GM21526 (cell line): ENCODE measurements around the gene PDZD2.

ENCODE experiments used
- ATAC-seq: cut with Tn5 transposase; IDR thresholded peaks from one replicate; pipeline ENCODE4 v1.9.1; 2021; ENCODE audit warnings: moderate library complexity; ENCODE audit not compliant: unreplicated experiment, low FRiP score

PDZD2 gene

DNA sequence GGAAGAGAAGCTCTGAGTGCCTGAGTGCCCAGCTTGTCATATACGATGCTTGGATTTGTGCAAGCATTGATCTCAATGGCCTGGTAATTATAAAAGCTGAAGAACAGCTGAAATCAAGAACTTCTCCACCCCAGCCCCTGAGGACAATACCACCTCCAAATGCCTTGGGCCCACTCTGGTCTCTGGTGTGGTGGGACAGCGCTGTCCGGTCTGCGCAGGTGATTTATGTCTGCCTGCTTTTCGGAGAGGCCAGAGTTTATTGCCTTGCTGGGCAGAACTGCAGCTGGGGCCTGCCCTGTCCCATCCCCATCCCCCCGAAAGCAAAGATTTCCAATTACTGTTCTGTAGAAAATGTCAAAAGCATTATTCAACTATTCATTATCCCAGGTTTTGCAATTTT, 1.1 kb upstream of the PDZD2 start:
- no peak for ATAC-seq

DNA sequence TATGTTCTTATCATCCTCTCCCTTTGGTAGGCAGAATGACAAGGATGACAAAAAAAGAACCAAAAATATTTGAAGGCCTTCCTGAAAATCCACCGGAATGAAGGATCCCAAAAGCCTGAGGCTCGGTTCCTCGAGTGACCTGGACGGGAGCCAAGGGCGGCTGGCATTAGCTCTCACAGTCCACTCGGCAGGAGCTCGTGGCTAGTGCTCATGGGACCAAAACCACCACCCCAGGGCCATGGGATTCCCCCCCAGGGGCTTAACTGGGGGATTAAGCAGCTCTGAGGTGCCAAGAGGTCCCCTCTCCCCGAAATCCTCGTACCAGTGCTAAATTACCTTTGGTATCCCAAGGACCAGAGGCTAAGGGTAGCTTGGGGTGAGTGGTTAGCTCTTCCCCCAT, 586 bp upstream of the PDZD2 start:
- ATAC-seq, result no peak

DNA sequence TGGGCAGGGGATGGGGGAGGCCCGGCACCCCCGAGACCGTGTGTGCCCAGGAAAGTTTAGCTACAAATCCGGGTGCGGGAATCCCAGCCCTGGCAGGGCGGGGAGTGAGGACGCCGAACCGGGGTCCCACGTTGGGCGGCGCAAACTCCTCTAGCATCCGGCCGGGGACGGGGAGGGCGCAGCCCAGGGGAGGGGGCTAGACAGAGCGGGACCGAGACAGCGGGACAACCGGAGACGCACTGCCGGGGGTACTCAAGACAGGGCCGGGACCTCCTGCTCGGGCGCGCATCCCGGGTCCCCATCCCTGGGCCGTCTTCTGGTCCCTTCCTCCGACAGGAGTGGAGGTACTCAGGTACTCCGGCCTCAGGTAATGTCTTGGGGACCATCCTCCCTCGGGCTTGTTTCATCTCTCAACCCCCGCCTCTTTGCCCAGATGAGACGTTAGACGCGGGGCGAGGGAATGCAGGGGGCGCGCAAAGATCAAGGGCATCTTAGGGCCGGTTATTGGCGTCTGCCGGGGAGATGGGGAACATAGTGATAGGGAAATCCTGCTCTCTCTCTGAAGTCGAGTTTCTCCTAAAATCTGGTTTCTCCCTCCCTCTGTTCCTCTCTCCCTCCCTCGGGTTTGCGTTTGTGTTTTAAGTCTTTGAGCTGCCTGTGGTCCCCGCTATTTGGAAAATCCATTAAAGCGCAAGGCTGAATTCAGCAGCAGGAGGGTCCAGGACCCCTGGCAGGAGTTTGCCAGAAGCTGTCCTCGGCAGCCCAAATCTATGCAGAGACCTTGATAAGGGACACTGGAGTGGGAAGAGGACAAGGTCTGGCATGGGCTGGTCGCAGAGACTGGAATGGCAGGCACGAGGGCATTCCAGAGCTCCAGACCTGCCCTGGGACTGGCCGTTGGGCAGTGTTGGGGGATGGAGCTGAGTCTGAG, 815 bp downstream of the PDZD2 start:
- peak; percentile 6 for ATAC-seq

DNA sequence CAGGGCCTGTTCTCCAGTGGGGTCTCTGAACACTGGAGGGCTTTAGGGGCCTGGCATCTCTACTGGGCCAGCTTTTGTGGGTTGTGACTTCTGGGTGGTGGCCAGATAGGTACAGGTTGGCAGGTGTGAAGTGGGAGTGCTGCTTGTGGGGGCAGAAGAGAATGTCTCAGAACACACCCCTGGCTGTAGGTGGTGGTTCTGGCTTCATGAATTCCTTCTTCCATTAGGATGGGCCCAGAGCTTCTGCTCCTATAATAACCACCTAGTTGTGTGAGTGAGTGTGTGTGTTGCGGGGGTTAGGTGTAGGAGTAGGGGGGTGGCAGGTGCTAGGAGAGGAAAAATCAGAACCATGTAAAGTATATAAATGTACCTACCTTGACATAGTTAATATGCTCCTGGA, 1.6 kb downstream of the PDZD2 start:
- ATAC-seq, result no peak

DNA sequence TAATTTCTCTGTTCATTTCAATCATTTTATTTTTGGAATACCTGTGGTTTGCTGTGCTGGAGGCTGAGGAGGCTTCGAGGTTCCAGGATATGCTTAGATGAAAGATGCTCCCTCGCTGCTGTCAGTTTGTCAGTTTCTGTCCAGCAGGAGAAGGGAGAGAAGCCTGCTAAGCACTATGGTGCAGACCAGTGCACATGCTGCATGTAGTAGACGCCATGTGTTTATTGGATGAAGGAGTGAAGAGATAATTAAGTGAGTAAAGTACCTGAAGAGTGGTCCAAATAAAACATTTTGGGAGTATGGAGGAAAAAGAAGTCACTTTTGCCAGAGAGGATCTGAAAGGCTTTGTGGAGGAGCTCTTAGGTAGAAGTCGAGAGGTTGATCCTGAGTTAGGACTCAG, 2.1 kb downstream of the PDZD2 start:
- no peak for ATAC-seq

DNA sequence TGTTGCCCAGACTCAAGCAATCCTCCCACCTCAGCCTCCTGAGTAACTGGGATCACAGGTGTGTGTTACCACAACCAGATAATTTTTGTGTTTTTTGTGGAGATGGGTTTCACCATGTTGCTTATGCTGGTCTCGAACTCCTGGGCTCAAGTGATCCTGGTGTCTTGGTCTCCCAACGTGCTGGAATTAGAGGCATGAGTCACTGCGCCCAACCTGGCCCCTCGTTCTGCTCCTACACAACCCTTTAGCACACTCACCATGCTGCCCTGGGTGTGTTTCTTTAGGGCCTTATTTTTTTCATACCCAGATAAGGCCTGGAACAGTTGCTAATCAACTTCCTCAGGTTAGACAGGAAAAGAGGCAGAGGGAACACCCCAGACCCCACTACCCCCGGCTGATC, 2.6 kb downstream of the PDZD2 start:
- no peak for ATAC-seq

DNA sequence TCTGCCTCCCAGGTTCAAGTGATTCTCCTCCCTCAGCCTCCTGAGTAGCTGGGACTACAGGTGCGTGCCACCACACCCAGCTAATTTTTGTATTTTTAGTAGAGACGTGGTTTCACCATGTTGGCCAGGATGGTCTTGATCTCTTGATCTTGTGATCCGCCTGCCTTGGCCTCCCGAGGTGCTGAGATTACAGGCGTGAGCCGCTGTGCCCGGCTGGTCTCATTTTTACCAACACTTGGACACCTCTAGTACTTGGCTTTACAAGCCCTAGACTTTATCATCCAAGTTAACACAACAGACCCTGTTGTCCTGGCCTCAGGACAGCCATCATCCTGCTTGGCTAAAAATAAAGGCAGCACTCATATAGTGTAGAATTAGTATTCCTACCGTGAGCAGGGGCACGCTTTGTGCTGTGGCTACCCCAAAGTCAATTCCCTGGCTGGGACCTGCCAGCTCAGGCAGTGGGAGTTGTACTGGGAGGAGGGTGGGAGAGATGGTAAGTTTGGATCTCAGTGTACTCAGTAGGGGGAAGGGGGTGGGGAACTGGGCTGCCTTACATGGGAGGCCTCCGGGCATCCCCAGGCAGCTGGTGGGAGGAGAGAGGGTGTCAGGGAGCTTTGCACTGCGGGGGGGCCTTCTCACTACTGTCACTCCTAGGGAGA, 6.6 kb downstream of the PDZD2 start:
- no peak for ATAC-seq

DNA sequence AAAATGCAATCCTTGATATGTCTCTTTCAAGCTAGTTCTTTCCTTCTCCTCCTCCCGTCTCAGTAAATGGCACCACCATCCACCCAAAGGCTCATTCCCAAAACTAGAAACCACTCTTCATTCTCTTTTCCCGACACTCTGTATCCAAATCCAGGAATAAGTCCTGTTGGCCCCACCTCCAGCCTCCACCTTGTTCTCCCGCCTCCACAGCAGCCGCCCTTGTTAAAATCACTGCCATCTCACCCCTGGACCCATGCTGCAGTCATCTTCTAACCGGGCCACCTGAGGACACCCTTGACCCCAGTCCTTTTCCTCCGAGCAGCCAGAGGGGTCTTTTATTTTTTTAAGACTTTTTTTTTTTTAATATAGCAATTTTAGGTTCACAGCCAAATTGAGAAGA, 9.4 kb downstream of the PDZD2 start:
- no peak for ATAC-seq

DNA sequence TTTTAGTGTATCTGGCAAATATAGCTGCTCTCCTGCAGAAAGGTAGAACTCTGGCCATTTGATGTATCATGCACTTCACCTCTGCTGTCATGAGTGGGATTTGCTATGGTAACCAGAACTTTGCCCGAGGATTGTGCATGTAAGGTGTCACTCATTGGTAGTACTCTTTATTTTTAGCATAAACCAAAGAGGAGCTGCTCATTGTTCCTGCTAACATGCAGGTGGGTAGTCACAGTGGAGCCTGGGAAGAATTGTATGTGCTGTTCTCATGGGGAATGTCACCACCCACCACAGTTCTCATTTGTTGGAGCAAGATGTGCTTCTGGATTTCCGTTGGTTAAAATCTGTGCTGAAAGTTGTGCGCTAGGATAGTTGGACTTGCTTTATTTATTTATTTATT, 12.3 kb downstream of the PDZD2 start:
- ATAC-seq, result no peak

DNA sequence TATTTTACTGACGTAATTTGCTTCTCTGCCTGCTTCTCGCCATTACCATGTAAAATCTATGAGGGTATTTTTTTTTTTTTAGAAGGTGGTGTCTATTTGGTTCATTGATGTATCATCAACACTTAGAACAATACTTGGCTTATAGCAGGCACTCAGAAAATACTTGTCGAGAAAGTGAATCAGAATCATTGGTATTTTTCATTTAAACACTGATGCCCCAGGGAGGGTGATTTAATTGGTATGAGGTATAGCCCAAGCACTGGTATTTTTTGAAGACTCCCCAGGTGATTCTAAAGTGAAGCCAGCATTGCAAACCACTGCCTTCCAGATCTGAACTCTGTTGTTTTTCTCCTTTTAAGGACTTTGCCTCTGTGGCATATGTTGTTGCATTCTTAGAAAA, 16.6 kb downstream of the PDZD2 start:
- ATAC-seq, result no peak

DNA sequence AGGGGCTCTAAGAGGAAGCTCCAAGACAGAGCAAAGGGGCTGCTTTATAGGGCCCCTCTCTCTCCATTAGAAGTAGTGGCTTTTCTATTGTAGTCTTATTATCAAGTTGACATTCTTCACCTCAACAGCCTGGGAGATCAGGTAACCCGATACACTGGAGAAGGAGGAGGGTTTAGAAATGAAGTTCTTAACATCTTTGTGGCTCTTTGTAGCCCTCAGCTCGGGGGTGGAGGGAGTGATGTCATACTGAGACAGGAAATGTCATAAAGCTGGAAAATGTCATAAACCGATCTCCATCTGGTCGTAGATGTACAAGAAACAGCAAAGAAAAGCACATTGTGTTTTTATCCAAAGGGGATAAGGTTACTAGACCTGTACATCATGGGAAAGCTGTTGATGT, 17.9 kb downstream of the PDZD2 start:
- no peak for ATAC-seq

DNA sequence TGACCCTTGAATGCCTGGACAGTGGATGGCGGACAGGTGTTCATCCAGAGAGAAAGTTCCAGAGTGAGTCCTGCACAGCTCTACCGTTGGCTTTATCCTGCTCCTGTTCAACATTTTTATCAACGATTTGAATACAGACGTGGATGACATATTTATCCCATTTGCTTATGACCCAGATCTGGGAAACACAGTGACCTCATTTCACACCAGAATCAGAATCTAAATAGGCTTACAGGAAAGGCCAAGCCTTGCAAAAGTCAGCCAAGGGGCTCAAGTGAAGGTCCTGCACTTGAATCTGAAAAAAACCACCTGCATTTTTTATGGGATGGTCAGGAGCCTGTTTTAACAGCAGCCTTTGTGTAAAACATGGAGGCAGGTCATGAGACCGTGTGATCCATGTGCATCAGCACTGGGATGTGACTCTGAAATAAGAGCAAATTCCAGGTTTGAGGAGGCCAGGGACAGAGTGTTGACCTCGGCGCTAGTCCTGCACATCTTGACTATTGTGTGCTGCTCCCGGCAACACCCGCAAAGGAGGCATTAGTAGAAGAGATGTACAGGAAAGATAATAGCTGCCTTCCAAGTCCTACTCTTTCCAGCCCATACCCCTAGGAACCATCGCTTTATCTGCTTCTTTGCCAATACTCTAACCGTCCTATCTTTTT, 18.5 kb downstream of the PDZD2 start:
- ATAC-seq, result no peak

DNA sequence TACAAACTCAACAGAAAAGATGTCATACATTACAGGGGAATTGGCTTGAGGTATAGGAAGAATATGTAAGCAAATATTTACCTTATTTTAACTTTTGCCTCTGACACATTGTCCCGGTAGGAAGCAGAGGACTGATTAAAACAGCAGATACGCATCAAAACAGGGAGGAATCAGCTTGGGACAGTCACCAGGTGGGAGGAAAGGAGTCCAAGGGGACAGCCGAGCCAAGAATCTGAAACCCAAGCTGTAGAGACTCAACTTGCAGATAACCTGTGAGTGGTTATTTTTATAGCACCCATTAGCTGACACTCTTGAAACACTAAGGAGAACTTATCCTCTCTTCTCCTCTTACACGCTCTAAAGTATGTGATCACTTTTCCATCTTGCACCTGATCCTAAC, 22.3 kb downstream of the PDZD2 start:
- ATAC-seq, result no peak

DNA sequence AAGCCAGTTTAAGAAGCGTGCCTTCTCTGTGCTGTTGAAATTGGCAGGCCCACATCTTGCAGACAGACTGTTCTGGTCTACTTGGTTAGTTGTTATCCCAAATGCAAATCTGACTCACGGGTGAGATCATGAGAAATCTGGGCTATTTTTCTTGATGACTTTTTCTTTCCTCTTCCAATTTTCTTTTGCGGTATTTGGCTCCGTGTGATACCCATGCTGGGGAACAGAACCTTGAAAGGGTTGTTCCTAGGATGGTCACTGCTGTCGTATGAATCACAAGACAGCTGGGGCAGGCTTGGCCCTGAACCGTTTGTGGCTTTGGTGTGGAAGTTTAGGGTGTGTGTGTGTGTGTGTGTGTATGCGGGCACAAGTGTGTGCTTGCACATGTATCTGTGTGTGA, 24.6 kb downstream of the PDZD2 start:
- no peak for ATAC-seq

DNA sequence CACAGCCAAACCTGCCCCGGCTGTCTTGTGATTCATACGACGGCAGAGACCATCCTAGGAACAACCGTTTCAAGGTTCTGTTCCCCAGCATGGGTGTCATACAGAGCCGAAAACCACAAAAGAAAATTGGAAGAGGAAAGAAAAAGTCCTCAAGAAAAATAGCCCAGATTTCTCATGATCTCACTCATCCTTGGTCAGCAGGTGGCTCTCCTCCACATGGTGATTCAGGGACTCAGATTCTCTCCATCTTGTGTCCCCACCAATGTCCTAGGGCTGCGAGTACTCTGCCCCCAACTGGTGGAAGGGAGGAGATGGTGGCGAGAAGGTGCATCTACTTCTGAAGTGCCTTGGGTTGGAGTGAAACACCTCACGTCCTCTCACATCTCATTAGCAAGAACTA, 25.6 kb downstream of the PDZD2 start:
- ATAC-seq, result no peak

DNA sequence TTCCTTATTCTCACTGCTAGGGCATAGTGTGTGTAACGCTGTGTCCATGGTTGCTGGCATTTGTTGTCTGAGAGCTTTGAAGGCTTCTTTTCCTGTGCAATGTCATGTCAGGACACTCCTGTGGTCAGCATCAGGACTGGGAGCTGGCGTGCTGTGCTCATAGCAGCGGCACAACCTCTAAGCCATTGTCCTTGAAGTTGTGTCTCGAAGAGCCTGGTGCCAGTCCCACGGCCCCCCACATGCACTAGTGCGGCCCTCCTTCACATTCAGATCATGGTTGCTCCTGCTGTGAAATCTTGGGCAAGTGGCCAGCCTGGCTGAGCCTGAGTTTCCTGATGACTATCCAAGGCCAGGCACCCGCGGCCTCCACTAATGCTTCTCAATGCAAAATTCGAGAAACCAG, 32.4 kb downstream of the PDZD2 start:
- ATAC-seq, result no peak

DNA sequence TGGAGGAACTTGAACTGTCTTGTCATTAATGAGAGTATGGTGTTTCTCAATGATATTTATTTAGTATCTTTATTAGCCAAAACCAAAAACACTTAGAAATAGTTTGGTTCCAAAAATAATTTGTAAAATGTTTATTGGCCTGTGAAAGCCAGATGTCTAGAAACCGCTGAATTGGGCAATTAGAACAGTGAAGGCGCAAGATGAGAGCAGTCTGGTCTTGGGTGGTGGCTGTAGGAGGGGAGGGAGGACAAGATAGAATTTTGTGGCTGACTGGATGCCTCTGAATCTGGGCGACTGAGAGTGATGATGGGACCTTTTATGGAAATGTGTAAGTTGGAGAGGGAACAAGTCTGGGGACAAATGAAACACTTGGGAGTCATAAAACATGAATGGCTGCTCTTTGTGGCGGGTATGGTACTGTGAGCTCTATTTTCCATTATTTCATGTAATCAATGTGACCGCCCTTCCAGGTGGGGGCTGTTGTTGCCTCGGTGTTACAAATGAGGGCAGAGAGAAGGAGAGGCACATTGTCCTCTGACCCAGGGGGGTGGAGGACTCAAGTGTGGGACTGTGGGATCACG, 35.5 kb downstream of the PDZD2 start:
- no peak for ATAC-seq

DNA sequence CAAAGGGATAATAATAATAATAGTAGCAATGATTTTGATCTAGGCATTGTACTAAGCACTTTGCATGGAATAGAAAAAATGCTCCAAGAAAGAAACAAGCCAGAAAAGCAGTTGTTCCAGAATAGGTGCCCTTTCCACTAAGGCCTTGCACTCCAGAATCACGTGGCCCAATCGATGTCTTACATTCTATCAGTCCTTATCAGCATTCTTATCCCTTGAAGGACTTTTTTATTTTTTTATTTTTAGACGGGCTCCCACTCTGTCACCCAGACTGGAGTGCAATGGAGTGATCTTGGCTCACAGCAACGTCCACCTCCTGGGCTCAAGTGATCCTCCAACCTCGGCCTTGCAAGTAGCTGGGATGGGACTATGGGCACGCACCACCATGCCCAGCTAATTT, 36.5 kb downstream of the PDZD2 start:
- ATAC-seq, result no peak

DNA sequence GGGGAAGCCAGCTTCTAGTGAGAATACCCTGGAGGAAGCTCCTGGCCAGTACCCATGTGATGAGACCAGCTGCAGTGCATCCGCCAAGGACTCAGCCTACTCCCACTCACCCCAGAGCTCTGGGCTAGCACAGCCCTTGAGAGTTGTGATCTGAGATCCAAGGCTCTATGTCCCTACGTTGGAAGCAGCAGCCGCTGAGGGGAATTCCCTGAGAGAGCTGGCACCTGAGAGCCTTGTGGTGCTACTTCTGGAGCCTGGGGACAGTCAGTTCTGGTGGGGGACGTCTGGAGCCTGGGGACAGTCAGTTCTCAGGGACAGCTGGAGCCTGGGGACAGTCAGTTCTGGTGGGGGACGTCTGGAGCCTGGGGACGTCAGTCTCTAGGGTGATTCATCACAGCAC, 39.2 kb downstream of the PDZD2 start:
- ATAC-seq, result no peak

DNA sequence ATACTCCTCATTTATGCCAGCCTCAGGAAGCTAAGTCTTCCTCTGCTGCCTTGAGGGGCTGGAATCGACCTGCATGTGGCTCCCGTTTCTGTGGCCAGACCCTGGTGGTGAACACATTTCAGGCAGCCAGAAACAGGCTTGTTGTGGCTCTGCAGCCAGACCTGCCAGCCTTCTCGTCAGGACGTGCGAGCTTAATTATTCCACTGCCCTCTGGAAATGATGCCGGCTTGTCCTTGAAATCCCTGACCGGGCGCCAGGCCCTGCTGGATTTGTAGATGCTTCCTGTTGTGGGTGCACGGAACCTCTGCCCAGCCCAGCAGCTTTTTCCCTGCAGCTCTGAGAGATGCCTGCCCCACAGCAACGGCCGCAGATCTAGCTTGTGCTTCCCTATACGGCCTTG, 41.6 kb downstream of the PDZD2 start:
- no peak for ATAC-seq

DNA sequence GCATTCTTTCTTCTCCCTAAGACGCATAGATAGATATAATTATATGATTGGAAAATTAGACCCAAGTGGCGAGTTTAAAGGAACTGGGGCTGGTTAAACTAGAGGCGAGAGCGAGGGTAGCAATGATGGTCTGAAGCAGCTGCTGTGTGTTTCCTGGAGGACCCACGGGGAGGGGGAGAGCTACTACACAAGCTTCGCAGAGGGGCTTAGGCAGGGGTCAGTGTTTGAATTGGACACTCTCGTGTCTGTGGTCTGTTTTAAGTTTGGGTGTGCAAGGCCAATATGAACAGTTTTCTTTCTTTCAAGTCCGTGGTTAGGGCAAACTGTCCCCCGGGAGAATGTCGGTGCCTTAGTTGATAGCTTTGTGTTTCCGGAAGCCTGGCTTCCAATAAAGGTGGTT, 43.1 kb downstream of the PDZD2 start:
- ATAC-seq, result no peak
